HEK293 (cell line): ENCODE measurements around the gene SEC24C.

Experiments used
- CTCF ChIA-PET: fragments of 350-600 bp; formaldehyde crosslinking; extraction: SDS; loops from one replicate; lab custom pipeline; 2021; ENCODE audit warnings: antibody characterized with exemption; lab: Yijun Ruan, JAX
- POLR2A ChIA-PET: fragments of 300-600 bp; formaldehyde crosslinking; extraction: SDS; loops from one replicate; lab custom pipeline; 2020; ENCODE audit warnings: antibody characterized with exemption, inconsistent platforms; lab: Yijun Ruan, JAX
- H3K27ac ChIP-seq: fragments of 200-500 bp; sonication (Bioruptor generic); 2 replicates; pipeline ENCODE4 v1.5.1; 2014; ENCODE audit warnings: low read depth, low read length, control low read depth, inconsistent platforms; ENCODE audit errors: extremely low read depth
- H3K36me3 ChIP-seq, 2 experiments: fragments of 200-500 bp in 1 of 2; sonication (Bioruptor generic) in 1 of 2; 1 replicate in 1 of 2; 2 replicates in 1 of 2; pipeline ENCODE4 v1.5.1; 2014 to 2017; ENCODE audit warnings: inconsistent platforms in 2 of 2, low read length in 2 of 2; ENCODE audit not compliant: control insufficient read depth in 2 of 2, insufficient read depth in 1 of 2
- H3K4me1 ChIP-seq: fragments of 200-500 bp; sonication (Bioruptor generic); 2 replicates; pipeline ENCODE4 v1.5.1; 2014; ENCODE audit warnings: mild to moderate bottlenecking, low read length, inconsistent platforms; ENCODE audit not compliant: control insufficient read depth, insufficient read depth
- H3K4me3 ChIP-seq: 2 replicates; pipeline ENCODE4 v1.5.1; 2011; ENCODE audit warnings: low read depth, mild to moderate bottlenecking, control low read depth, low read length, moderate library complexity
- H3K9me3 ChIP-seq: fragments of 200-500 bp; sonication (Bioruptor generic); 2 replicates; pipeline ENCODE4 v1.5.1; 2014; ENCODE audit warnings: low read depth, low read length, inconsistent platforms; ENCODE audit not compliant: control insufficient read depth, insufficient read depth
- HOXC10 ChIP-seq: sonication (generic); formaldehyde crosslinking; IDR thresholded peaks from 2 replicates; pipeline ENCODE4 v1.8.1; 2023; ENCODE audit warnings: mild to moderate bottlenecking, missing genetic modification reagents
- IKZF3 ChIP-seq: fragments of 450-650 bp; IDR thresholded peaks from 2 replicates; pipeline ENCODE4 v1.5.0; 2018; ENCODE audit warnings: missing biosample characterization, mild to moderate bottlenecking, missing genetic modification characterization, moderate library complexity
- KLF9 ChIP-seq: fragments of 450-650 bp; formaldehyde crosslinking; IDR thresholded peaks from 2 replicates; pipeline ENCODE4 v1.5.1; 2016; ENCODE audit warnings: missing biosample characterization, missing genetic modification characterization, low read depth
- MYNN ChIP-seq: fragments of 450-650 bp; formaldehyde crosslinking; IDR thresholded peaks from 2 replicates; pipeline ENCODE4 v1.5.1; 2016; ENCODE audit warnings: missing biosample characterization, missing genetic modification characterization, borderline replicate concordance
- PATZ1 ChIP-seq: fragments of 450-650 bp; formaldehyde crosslinking; IDR thresholded peaks from 2 replicates; pipeline ENCODE4 v1.5.1; 2016; ENCODE audit warnings: missing biosample characterization, missing genetic modification characterization
- SALL2 ChIP-seq: fragments of 450-650 bp; formaldehyde crosslinking; IDR thresholded peaks from 2 replicates; pipeline ENCODE4 v1.5.0; 2017; ENCODE audit warnings: missing biosample characterization, mild to moderate bottlenecking, missing genetic modification characterization, borderline replicate concordance
- SETDB1 ChIP-seq: IDR thresholded peaks from one replicate; pipeline ENCODE4 v1.6.1; 2017; ENCODE audit warnings: mild to moderate bottlenecking, low read length, moderate library complexity, mixed read lengths; ENCODE audit not compliant: insufficient read length
- ZNF132 ChIP-seq: fragments of 450-650 bp; formaldehyde crosslinking; IDR thresholded peaks from 2 replicates; pipeline ENCODE4 v1.5.1; 2017; ENCODE audit warnings: missing biosample characterization, missing genetic modification characterization, borderline replicate concordance
- ZNF366 ChIP-seq: fragments of 450-650 bp; formaldehyde crosslinking; conservative IDR thresholded peaks from 2 replicates; pipeline ENCODE4 v1.5.1; 2016; ENCODE audit warnings: missing biosample characterization, missing genetic modification characterization
- ZNF423 ChIP-seq: fragments of 450-650 bp; formaldehyde crosslinking; IDR thresholded peaks from 2 replicates; pipeline ENCODE4 v1.5.1; 2016; ENCODE audit warnings: missing biosample characterization, missing genetic modification characterization
- ZNF558 ChIP-seq: fragments of 450-650 bp; formaldehyde crosslinking; IDR thresholded peaks from 2 replicates; pipeline ENCODE4 v1.5.1; 2016; ENCODE audit warnings: missing biosample characterization, missing genetic modification characterization
- ZNF768 ChIP-seq: fragments of 450-650 bp; formaldehyde crosslinking; IDR thresholded peaks from 2 replicates; pipeline ENCODE4 v1.5.1; 2018; ENCODE audit warnings: missing biosample characterization, mild to moderate bottlenecking, missing genetic modification characterization
- ZNF785 ChIP-seq: fragments of 450-650 bp; formaldehyde crosslinking; IDR thresholded peaks from 2 replicates; pipeline ENCODE4 v1.5.1; 2016; ENCODE audit warnings: missing biosample characterization, missing genetic modification characterization
- TF ChIP-seq, protein P1 (sequence below): fragments of 450-650 bp; formaldehyde crosslinking; IDR thresholded peaks from 2 replicates; pipeline ENCODE4 v1.5.1; 2016; ENCODE audit warnings: missing biosample characterization, missing genetic modification characterization
- TF ChIP-seq, protein P2 (sequence below): fragments of 450-650 bp; formaldehyde crosslinking; optimal IDR thresholded peaks from 2 replicates; pipeline ENCODE3; 2016; ENCODE audit warnings: missing biosample characterization, mild to moderate bottlenecking, missing genetic modification characterization
- TF ChIP-seq, protein P3 (sequence below): fragments of 450-650 bp; formaldehyde crosslinking; IDR thresholded peaks from 2 replicates; pipeline ENCODE4 v1.5.1; 2016; ENCODE audit warnings: missing biosample characterization, missing genetic modification characterization
- TF ChIP-seq, protein P4 (sequence below): sonication (generic); formaldehyde crosslinking; IDR thresholded peaks from 2 replicates; pipeline ENCODE4 v1.8.1; 2022; ENCODE audit warnings: mild to moderate bottlenecking, moderate library complexity, missing genetic modification reagents

Gene SEC24C

GRCh38 chr10:73816917-73817729 is 73.0 kb downstream of the SEC24C start:
- CTCF ChIA-PET: interaction anchor here (0.7 to 1.5 kb wide), 5 partner anchors 9 to 390 kb away, joined by 3 to 13 read pairs (median 4); no protein-coding TSS in a partner anchor
- no peaks in the 10 kb centered on the region for H3K4me1 ChIP-seq
- TF ChIP-seq SALL2 (tag by site-specific recombination) (no peak), ZNF132 (tag by site-specific recombination) (no peak), SETDB1 (no peak), ZNF423 (tag by site-specific recombination) (no peak), IKZF3 (no peak), ZNF785 (tag by site-specific recombination) (no peak), KLF9 (no peak), ZNF558 (tag by site-specific recombination) (no peak), ZNF768 (tag by site-specific recombination) (no peak), MYNN (tag by site-specific recombination) (no peak), PATZ1 (tag by site-specific recombination) (no peak), ZNF366 (tag by site-specific recombination) (no peak), HOXC10 (CRISPR knock-in tag) (no peak)
- TF ChIP-seq, protein P1, sequence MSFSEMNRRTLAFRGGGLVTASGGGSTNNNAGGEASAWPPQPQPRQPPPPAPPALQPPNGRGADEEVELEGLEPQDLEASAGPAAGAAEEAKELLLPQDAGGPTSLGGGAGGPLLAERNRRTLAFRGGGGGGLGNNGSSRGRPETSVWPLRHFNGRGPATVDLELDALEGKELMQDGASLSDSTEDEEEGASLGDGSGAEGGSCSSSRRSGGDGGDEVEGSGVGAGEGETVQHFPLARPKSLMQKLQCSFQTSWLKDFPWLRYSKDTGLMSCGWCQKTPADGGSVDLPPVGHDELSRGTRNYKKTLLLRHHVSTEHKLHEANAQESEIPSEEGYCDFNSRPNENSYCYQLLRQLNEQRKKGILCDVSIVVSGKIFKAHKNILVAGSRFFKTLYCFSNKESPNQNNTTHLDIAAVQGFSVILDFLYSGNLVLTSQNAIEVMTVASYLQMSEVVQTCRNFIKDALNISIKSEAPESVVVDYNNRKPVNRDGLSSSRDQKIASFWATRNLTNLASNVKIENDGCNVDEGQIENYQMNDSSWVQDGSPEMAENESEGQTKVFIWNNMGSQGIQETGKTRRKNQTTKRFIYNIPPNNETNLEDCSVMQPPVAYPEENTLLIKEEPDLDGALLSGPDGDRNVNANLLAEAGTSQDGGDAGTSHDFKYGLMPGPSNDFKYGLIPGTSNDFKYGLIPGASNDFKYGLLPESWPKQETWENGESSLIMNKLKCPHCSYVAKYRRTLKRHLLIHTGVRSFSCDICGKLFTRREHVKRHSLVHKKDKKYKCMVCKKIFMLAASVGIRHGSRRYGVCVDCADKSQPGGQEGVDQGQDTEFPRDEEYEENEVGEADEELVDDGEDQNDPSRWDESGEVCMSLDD (tag by site-specific recombination): no peak
- TF ChIP-seq, protein P2, sequence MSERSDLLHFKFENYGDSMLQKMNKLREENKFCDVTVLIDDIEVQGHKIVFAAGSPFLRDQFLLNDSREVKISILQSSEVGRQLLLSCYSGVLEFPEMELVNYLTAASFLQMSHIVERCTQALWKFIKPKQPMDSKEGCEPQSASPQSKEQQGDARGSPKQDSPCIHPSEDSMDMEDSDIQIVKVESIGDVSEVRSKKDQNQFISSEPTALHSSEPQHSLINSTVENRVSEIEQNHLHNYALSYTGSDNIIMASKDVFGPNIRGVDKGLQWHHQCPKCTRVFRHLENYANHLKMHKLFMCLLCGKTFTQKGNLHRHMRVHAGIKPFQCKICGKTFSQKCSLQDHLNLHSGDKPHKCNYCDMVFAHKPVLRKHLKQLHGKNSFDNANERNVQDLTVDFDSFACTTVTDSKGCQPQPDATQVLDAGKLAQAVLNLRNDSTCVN: no peak
- TF ChIP-seq, protein P3, sequence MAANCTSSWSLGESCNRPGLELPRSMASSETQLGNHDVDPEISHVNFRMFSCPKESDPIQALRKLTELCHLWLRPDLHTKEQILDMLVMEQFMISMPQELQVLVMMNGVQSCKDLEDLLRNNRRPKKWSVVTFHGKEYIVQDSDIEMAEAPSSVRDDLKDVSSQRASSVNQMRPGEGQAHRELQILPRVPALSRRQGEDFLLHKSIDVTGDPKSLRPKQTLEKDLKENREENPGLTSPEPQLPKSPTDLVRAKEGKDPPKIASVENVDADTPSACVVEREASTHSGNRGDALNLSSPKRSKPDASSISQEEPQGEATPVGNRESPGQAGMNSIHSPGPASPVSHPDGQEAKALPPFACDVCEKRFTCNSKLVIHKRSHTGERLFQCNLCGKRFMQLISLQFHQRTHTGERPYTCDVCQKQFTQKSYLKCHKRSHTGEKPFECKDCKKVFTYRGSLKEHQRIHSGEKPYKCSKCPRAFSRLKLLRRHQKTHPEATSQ (tag by site-specific recombination): no peak
- TF ChIP-seq, protein P4, sequence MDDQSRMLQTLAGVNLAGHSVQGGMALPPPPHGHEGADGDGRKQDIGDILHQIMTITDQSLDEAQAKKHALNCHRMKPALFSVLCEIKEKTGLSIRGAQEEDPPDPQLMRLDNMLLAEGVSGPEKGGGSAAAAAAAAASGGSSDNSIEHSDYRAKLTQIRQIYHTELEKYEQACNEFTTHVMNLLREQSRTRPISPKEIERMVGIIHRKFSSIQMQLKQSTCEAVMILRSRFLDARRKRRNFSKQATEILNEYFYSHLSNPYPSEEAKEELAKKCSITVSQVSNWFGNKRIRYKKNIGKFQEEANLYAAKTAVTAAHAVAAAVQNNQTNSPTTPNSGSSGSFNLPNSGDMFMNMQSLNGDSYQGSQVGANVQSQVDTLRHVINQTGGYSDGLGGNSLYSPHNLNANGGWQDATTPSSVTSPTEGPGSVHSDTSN (CRISPR knock-in tag): no peak
- no peak overlapping the region for H3K27ac ChIP-seq
- H3K4me3 ChIP-seq: no peak overlapping the region
- peaks cover 4 to 50% of the 10 kb centered on the region in 2 experiments; a peak in 2 of 3 replicates for H3K36me3 ChIP-seq
- POLR2A ChIA-PET: no interaction called here
- H3K9me3 ChIP-seq: no peaks in the 10 kb centered on the region
